ENCODE data around the gene TNS2. TPM values are rescaled to one million over a fixed set of nuclear protein-coding genes. Genes with fewer than 3 reads are reported as not detected.
A peak's percentile ranks its signal among the peaks of the same experiment; 100 is the strongest.

TNS2 gene
- total RNA-seq, 4 donors from 2014 or later: 29.2 to 274 (median 154) TPM

DNA sequence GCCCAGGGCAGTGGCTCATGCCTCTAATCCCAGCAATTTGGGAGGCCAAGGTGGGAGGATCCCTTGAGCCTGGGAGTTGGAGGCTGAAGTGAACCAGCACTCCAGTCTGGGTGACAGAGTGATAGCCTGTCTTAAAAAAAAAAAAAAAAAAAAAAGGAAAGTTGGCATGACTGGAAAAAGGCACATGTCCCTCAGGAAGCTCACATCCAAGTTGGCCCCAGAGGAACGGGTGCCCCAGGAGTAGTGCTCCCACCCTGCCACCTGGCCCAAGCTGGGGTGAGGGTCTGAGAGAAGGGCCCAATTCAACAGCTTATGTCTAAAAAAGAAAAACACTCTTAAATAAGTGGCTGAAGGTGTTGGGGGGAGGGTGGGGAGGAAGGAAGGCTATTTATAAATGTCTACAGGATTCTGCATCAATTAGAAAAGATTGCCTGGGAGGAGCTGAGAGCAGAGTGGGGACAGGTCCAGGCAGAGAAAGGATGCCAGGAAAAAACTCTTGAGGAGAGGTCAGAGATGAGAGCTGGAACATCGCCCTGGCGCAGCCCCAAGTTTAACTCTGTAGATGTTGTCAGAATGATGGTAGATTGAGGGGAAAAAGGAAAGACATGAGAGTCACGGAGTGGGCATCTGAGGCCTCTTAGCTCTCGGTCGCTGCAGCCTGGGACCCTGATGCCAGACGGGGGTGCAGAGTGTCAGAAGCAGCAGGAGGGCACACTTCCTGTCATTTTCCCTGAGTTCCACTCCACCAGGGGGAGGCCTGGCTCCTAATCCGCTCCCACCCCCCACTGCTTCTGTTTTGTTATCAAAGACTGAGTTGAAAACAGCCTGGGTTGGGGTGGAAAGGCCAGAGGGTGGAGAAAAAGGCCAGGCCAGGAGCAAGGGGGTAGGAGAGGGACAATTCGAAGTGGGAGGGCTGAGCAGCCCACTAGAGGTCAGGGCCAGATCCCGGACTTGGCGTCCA lies 22.0 kb downstream of the TNS2 start:
- Histone ChIP-seq H3K27me3 (no peaks in the 10 kb centered on the region), H3K4me1 (peaks cover 0 to 43% (median 7%) of the 10 kb centered on the region in 4 donors), H3K4me3 (no peak overlapping the region), H3K27ac (peak overlapping the region; percentile 60 to 79 (median 66)), H3K9me3 (no peaks in the 10 kb centered on the region), H3K36me3 (peaks cover 0 to 53% (median 0%) of the 10 kb centered on the region in 3 donors)
- TF ChIP-seq CTCF (IDR thresholded peaks at IDR 0.05): no peak
- no peak for TF ChIP-seq POLR2A (IDR thresholded peaks at IDR 0.05)
- DNase-seq: peak in 2 of 3 donors; percentile 52 to 74

GRCh38 chr12:53073881-53074280 lies 24.0 kb downstream of the TNS2 start:
- TF ChIP-seq CTCF (IDR thresholded peaks at IDR 0.05) (no peak), POLR2A (IDR thresholded peaks at IDR 0.05) (no peak)
- Histone ChIP-seq H3K4me1 (peaks cover 0 to 51% (median 7%) of the 10 kb centered on the region in 4 donors), H3K4me3 (no peak overlapping the region), H3K27ac (peak overlapping the region in 2 of 4 donors; percentile 45 to 52), H3K36me3 (peaks cover 0 to 45% (median 0%) of the 10 kb centered on the region in 3 donors), H3K9me3 (no peaks in the 10 kb centered on the region), H3K27me3 (no peaks in the 10 kb centered on the region)
- DNase-seq: peak in 2 of 3 donors; percentile 9 to 42

DNA sequence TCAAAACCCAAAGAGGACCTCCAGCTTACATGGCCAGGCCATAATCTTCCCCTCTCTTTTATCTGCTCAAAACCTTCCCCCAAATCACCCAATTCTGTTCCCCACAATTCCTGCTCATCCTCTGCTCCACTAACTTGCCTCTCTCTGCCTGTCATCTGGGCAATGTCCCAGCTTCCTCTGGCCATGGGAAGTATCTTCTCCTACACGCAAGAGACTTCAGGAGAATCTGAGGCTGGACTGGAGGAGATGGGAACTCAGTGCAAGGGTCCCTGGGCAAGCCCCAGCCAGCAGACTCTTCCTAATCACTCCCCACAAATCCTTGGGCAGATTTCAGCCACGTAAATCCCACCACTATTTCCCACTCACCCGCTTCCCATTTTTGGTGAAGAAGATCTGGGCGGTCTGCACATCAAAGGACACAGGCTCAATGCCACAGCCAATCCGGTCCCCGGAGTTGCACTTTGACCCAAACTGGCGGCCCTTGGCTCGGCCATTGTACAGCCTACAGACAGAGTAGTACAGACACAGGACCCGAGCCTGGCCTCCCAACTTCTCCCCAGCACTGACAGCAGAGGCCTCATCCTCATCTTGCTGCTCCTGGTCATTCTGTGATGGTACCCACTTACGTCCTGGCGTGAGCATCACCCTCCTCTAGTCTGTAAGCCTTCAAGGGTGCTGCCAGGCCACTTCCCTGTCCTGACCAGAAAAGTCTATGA lies 24.6 kb downstream of the TNS2 start:
- H3K4me3 ChIP-seq: no peak overlapping the region
- peak in 2 of 3 donors; percentile 34 to 36 for DNase-seq
- peaks cover 0 to 45% (median 7%) of the 10 kb centered on the region in 4 donors for H3K4me1 ChIP-seq
- no peaks in the 10 kb centered on the region for H3K9me3 ChIP-seq
- no peaks in the 10 kb centered on the region for H3K27me3 ChIP-seq
- peak overlapping the region in 2 of 4 donors; percentile 45 to 52 for H3K27ac ChIP-seq
- no peak for TF ChIP-seq CTCF (IDR thresholded peaks at IDR 0.05)
- H3K36me3 ChIP-seq: peaks cover 0 to 40% (median 0%) of the 10 kb centered on the region in 3 donors

GRCh38 chr12:53074999-53075370 lies 25.1 kb downstream of the TNS2 start:
- Histone ChIP-seq H3K4me3 (no peak overlapping the region), H3K4me1 (peaks cover 0 to 47% (median 7%) of the 10 kb centered on the region in 4 donors), H3K27ac (peak overlapping the region in 1 of 4 donors; percentile 45), H3K36me3 (peaks cover 0 to 39% (median 0%) of the 10 kb centered on the region in 3 donors), H3K27me3 (no peaks in the 10 kb centered on the region), H3K9me3 (no peaks in the 10 kb centered on the region)
- TF ChIP-seq POLR2A (IDR thresholded peaks at IDR 0.05) (no peak), CTCF (IDR thresholded peaks at IDR 0.05) (no peak)
- peak in 1 of 3 donors; percentile 15 for DNase-seq

DNA sequence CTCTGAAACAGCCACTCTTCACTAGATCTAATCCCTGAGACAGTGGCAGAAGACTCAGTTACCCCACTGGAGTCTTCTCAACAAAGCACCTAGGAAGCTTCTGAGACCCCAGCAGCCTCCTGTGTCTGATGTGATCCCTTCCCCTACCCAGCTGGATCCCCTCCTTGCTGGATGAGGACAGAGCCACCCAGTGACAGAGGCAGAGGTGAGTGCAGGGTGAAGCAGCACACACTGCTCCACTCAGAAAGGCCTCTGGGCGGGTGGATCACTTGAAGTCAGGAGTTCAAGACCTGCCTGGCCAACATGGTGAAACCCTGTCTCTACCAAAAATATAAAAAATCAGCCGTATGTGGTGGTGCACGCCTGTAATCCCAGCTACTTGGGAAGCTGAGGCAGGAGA lies 26.6 kb downstream of the TNS2 start:
- no peaks in the 10 kb centered on the region for H3K27me3 ChIP-seq
- no peaks in the 10 kb centered on the region for H3K9me3 ChIP-seq
- DNase-seq: peak in 1 of 3 donors; percentile 8
- no peak overlapping the region for H3K27ac ChIP-seq
- no peak for TF ChIP-seq POLR2A (IDR thresholded peaks at IDR 0.05)
- TF ChIP-seq CTCF (IDR thresholded peaks at IDR 0.05): no peak
- peaks cover 0 to 30% (median 0%) of the 10 kb centered on the region in 3 donors for H3K36me3 ChIP-seq
- no peak overlapping the region for H3K4me3 ChIP-seq
- H3K4me1 ChIP-seq: peaks cover 0 to 43% (median 7%) of the 10 kb centered on the region in 4 donors

Data from Peyer's patch (tissue), 4 donors.